ENCODE results near the gene CEP164.

GRCh38 chr11:117381481-117382387 lies 54.1 kb downstream of the CEP164 start:
- TF ChIP-seq POLR2AphosphoS5 (IDR thresholded peaks at IDR 0.05; ENCODE audit: low read depth) (no peak), CTCF (conservative IDR thresholded peaks at IDR 0.05; ENCODE audit: low read depth in 2 of 2) (no peak), JUNB (IDR thresholded peaks at IDR 0.05; ENCODE audit: unreplicated experiment) (no peak), EZH2 (IDR thresholded peaks at IDR 0.05; ENCODE audit: low read depth, unreplicated experiment) (no peak), STAT1 (IDR thresholded peaks at IDR 0.05; ENCODE audit: unreplicated experiment) (no peak), EZH2phosphoT487 (IDR thresholded peaks at IDR 0.05; ENCODE audit: unreplicated experiment) (no peak), CREB1 (CRISPR knock-in tag; IDR thresholded peaks at IDR 0.05; ENCODE audit: low read depth) (no peak)
- TF ChIP-seq, protein P1, sequence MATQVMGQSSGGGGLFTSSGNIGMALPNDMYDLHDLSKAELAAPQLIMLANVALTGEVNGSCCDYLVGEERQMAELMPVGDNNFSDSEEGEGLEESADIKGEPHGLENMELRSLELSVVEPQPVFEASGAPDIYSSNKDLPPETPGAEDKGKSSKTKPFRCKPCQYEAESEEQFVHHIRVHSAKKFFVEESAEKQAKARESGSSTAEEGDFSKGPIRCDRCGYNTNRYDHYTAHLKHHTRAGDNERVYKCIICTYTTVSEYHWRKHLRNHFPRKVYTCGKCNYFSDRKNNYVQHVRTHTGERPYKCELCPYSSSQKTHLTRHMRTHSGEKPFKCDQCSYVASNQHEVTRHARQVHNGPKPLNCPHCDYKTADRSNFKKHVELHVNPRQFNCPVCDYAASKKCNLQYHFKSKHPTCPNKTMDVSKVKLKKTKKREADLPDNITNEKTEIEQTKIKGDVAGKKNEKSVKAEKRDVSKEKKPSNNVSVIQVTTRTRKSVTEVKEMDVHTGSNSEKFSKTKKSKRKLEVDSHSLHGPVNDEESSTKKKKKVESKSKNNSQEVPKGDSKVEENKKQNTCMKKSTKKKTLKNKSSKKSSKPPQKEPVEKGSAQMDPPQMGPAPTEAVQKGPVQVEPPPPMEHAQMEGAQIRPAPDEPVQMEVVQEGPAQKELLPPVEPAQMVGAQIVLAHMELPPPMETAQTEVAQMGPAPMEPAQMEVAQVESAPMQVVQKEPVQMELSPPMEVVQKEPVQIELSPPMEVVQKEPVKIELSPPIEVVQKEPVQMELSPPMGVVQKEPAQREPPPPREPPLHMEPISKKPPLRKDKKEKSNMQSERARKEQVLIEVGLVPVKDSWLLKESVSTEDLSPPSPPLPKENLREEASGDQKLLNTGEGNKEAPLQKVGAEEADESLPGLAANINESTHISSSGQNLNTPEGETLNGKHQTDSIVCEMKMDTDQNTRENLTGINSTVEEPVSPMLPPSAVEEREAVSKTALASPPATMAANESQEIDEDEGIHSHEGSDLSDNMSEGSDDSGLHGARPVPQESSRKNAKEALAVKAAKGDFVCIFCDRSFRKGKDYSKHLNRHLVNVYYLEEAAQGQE (IDR thresholded peaks at IDR 0.05; ENCODE audit: unreplicated experiment) = no peak
